Esophagus muscularis mucosa (tissue), 3 donors: ENCODE results near the gene CHL1.

Experiments
- POLR2A ChIP-seq: fragments of 450-650 bp; IDR thresholded peaks from one replicate; pipeline ENCODE4 v1.6.1; 2017; ENCODE audit warnings: antibody characterized with exemption, moderate library complexity, mild to moderate bottlenecking, low read depth
- POLR2AphosphoS5 ChIP-seq, 2 donors: sonication (generic); formaldehyde crosslinking; IDR thresholded peaks; one replicate each; pipeline ENCODE4 v1.6.1; 2017; ENCODE audit warnings: antibody characterized with exemption in 2 of 2
- TF ChIP-seq, protein P1 (sequence below), 3 experiments: fragments of 200-600 bp in 2 of 3; fragments of 450-650 bp in 1 of 3; sonication (generic) in 2 of 3; IDR thresholded peaks; one replicate each; pipeline ENCODE4 v1.5.1; 2017 to 2019; ENCODE audit warnings: antibody characterized with exemption in 3 of 3, mild to moderate bottlenecking in 2 of 3, moderate library complexity in 1 of 3

DNA sequence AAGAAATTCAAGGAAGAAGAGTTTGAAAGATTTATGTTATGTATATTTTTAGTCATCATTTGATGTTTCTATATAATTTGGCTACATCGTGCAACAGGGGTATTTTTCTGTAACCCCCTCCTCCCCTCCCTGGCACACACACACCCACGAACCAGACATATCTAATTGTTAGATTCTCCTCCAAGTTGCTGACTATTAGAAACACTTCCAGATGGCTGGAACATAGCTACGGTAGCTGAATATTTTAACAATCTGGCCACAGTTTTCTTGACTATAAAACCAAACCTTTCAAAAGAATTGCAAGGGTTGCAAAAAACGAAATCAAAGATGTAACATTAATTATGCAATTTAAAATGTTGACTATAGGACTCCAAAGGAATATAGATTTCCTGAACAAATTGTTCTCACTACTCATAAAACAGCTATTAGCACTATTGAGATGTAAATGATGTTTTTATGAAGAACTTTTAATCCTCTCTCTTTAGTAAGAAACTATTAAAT is 154.4 kb downstream of the CHL1 start:
- TF ChIP-seq, protein P1, sequence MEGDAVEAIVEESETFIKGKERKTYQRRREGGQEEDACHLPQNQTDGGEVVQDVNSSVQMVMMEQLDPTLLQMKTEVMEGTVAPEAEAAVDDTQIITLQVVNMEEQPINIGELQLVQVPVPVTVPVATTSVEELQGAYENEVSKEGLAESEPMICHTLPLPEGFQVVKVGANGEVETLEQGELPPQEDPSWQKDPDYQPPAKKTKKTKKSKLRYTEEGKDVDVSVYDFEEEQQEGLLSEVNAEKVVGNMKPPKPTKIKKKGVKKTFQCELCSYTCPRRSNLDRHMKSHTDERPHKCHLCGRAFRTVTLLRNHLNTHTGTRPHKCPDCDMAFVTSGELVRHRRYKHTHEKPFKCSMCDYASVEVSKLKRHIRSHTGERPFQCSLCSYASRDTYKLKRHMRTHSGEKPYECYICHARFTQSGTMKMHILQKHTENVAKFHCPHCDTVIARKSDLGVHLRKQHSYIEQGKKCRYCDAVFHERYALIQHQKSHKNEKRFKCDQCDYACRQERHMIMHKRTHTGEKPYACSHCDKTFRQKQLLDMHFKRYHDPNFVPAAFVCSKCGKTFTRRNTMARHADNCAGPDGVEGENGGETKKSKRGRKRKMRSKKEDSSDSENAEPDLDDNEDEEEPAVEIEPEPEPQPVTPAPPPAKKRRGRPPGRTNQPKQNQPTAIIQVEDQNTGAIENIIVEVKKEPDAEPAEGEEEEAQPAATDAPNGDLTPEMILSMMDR (IDR thresholded peaks at IDR 0.05), result no peak
- TF ChIP-seq POLR2A, result no peak
- TF ChIP-seq POLR2AphosphoS5 (IDR thresholded peaks at IDR 0.05), result no peak
